Heart left ventricle (tissue), 13 donors: Measurements from ENCODE around the gene VSIG10L2.

Source experiments
- CTCF ChIP-seq, 12 donors: fragments of 200-600 bp; sonication (generic) in 4 of 12; IDR thresholded peaks; one replicate each; pipeline versions ENCODE4 v1.5.0 to v1.8.0; 2018 to 2022; ENCODE audit warnings: antibody characterized with exemption in 12 of 12, mild to moderate bottlenecking in 5 of 12
- POLR2A ChIP-seq, 2 donors: fragments of 450-650 bp; IDR thresholded peaks; one replicate each; pipeline ENCODE4 v1.6.1; 2017; ENCODE audit warnings: antibody characterized with exemption in 2 of 2, mild to moderate bottlenecking in 2 of 2, moderate library complexity in 2 of 2
- donor health status: ischemic (EF 13 %, LVEDD 7.1; RV severe dilation, severe dysfunction).
- donor health status: DM: no; HTN: yes; CAD: no.
- donor health status: DM: no; HTN: no; CAD: no.
- donor health status: ischemic (EF 25% LVEDD 6.9; RV normal size, moderate dysfunction).
- donor health status: ischemic (EF 25% LVEDD 5.7; RV mildly dilated, moderate dysfunction).
- donor health status: ischemic (EF 35%, LVEDD 5.7; RV mildly dilated, moderate dysfunction).
- donor health status: nonischemic (EF 11% LVEDD 7.7; RV severe dilation, severe dysfunction).
- donor health status: DM: yes; HTN: yes; CAD: no.
- donor health status: PGD.
- donor health status: ischemic (EF 29% LVEDD 5.4; RV normal size, mild dysfunction).
- donor health status: nonischemic (EF 23%, LVEDD 6.1; RV moderate dilation, normal function).

GRCh38 chr11:125954945-125955640 lies 9.2 kb downstream of the VSIG10L2 start:
- TF ChIP-seq POLR2A (IDR thresholded peaks at IDR 0.05) (no peak), CTCF (IDR thresholded peaks at IDR 0.05) (no peak)
